ENCODE results near the gene IGSF21.
"Not testable (repeated sequence)": the region's sequence is repeated elsewhere in the genome, so short reads cannot be mapped to it uniquely, and the experiment has no call there.

The IGSF21 gene

DNA sequence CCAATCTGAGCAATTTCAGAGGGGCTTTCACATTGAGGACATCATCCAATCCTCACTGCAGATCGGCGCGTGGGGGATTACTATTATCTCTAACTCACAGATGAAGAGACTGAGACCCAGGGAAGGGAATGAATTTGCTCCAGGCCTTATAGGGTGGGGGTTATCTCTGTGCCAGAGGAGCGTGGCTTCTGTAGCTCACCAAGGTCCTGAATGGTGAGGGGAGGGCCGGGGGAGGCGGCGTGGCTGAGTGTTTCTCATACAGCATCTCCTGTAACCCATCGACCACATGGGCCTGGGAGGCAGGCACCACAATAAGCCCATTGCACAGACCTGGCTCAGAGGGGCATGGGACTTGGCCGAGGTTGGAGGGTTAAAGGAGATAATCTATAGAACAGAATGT lies 230.2 kb downstream of the IGSF21 start:
- no peak for DNase-seq

- no peak for DNase-seq
These were observed 231.6 kb downstream of the IGSF21 start for GRCh38 chr1:18339161-18339560.

- no peak for DNase-seq
These were observed 232.7 kb downstream of the IGSF21 start for GRCh38 chr1:18340158-18340764.

DNA sequence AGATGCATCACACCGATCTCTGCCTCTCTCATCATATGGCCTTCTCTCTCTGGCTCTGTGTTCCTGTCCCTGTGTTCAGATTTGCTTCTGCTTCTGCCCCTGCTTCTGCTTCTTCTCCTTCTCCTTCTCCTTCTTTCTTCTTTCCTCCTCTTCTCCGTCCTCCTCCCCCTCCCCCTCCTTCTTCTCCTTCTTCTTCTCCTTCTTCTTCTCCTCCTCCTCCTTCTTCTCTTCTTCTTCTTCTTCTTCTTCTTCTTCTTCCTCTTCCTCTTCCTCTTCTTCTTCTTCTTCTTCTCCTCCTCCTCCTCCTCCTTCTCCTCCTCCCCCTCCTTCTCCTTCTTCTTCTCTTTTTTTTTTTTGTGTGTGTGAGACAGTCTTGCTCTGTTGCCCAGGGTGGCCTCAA lies 233.2 kb downstream of the IGSF21 start:
- no peak for DNase-seq

GRCh38 chr1:18341291-18342069 lies 233.9 kb downstream of the IGSF21 start:
- no peak for DNase-seq

- DNase-seq, result no peak
These were observed 235.1 kb downstream of the IGSF21 start for GRCh38 chr1:18342744-18343143.

GRCh38 chr1:18343581-18343980 lies 236.0 kb downstream of the IGSF21 start:
- no peak for DNase-seq

GRCh38 chr1:18344755-18345154 lies 237.2 kb downstream of the IGSF21 start:
- no peak for DNase-seq

- no peak for DNase-seq
These were observed 240.0 kb downstream of the IGSF21 start for GRCh38 chr1:18347559-18347958.

- DNase-seq, result no peak
These were observed 240.8 kb downstream of the IGSF21 start for GRCh38 chr1:18348354-18348753.

GRCh38 chr1:18350747-18351146 lies 243.1 kb downstream of the IGSF21 start:
- no peak for DNase-seq

- no peak for DNase-seq
These were observed 244.1 kb downstream of the IGSF21 start for GRCh38 chr1:18351735-18352134.

GRCh38 chr1:18352636-18353265 lies 245.2 kb downstream of the IGSF21 start:
- no peak for DNase-seq

DNA sequence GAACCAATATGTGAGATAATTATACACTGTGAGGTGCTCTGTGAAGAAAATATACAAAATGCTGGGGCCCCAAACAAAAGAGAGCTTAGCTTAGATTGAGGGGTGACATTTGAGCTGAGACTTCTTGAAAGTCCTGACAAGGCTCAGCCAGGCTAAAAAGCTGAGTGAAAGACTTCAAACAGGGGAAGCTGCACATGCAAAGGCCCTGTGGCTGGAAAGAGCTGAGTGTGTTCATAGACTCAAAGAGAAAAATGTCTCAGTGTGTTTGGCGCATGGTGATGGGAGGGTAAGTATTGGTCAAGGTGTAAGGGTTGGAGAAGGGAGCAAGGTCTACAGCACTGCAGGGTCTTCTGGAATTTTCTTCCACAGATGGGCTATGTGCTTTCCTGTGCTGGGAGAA lies 245.9 kb downstream of the IGSF21 start:
- no peak for DNase-seq

DNA sequence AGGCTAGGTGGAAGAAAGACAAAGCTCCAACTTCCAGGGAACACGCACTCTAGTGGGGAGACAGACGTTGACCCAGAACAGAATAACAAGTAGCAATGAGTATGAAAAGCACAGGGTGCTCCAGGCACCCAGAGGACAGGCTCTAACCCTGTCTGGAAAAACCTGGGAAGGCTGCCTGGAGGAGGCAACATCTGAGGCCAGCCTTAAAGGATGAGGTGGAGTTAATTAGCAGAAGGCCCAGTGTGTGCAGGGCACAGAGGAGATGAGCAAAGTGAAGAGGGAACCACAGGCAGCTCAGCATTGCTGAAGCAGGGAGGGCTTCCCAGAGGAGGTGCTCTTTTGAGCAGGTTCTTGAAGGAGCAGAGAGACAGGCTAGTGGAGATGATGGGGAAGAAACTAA lies 246.4 kb downstream of the IGSF21 start:
- DNase-seq, result no peak

- no peak for DNase-seq
These were observed 247.0 kb downstream of the IGSF21 start for GRCh38 chr1:18354612-18355011.

DNA sequence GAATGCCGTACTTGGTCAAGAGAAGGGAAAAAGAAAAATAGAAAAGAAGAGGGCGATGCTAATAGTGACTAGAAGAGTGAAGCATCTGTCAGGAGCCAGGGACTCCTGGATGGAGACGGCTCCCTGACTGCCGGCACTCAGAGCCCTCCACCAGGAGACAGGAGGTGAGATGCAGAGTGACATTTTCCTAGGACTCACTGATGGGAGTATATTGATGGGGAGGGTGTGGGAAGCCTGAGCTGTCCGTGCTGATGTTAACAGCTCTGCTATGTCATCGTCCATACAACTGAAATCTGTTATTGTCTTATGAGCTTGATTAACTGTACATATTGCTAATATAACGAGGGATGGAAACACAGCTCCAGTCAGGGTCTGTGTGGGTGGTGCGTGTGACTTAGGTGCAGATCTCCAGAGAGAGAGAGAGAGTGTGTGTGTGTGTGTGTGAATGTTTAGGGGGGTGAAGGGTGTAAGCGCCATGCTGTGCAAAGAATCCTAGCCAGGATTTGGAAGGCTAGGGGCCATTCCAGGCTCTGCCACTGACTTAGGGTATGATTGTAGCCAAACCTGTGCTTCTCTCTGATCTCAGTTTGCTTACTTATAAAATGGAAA lies 250.1 kb downstream of the IGSF21 start:
- no peak for DNase-seq

DNA sequence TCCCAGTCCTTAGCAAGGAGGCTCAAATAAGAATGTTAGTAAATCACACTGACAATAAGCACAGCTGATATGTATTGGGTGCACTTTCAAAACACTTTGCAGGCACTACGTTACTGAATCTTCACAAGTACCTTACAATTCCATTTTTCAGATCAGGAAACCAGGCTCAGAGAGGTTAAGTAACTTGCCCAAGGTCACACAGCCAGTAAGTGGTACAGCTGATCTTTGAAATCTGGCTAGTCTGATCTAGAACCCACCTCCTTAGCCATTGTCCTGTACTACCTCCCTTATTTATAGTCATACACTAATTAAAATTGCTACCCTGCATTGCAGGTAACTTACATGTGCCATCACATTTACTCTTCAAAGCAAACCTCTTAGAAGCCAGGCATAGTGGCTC lies 251.0 kb downstream of the IGSF21 start:
- DNase-seq, result no peak

- DNase-seq, result no peak
These were observed 252.7 kb downstream of the IGSF21 start for GRCh38 chr1:18360251-18360650.

DNA sequence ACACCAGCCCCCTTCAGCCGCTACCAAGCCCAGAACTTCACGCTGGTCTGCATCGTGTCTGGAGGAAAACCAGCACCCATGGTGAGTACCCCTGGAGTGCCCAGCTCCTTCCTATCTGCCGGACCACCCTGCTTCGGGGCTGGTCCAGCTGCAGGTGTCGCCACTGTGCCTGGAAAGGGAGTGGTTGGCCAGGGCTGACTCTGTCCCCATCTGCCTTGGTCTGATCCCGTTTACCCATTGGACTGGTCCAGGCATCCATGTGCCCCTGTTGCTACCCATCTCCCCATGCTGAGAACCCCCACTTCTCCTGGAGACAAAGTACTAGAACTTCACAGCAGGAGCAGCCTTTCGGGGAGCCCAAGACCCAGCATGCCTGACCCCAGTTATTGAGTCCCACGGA lies 254.6 kb downstream of the IGSF21 start:
- no peak for DNase-seq

DNA sequence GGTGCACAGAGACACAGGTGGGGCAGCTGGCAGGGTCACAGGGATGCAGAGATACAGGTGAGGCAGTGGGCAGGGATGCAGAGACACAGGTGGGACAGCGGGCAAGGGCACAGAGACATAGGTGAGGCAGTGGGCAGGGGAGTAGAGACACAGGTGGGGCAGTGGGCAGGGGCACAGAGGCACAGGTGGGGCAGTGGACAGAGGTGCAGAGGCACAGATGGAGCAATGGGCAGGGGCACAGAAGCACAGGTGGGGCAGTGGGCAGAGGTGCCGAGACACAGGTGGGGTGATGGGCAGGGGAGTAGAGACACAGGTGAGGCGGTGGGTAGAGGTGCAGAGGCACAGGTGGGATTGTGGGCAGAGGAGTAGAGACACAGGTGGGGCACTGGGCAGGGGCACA lies 255.8 kb downstream of the IGSF21 start:
- no peak for DNase-seq

DNA sequence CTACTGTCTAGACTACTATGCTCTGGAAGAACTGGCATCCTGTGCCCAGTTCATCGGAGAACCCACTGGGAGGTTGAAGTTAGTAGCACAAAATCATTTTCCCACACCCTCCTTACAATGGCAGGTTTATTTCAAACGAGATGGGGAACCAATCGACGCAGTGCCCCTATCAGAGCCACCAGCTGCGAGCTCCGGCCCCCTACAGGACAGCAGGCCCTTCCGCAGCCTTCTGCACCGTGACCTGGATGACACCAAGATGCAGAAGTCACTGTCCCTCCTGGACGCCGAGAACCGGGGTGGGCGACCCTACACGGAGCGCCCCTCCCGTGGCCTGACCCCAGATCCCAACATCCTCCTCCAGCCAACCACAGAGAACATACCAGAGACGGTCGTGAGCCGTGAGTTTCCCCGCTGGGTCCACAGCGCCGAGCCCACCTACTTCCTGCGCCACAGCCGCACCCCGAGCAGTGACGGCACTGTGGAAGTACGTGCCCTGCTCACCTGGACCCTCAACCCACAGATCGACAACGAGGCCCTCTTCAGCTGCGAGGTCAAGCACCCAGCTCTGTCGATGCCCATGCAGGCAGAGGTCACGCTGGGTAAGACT lies 257.6 kb downstream of the IGSF21 start:
- DNase-seq, result no peak

DNA sequence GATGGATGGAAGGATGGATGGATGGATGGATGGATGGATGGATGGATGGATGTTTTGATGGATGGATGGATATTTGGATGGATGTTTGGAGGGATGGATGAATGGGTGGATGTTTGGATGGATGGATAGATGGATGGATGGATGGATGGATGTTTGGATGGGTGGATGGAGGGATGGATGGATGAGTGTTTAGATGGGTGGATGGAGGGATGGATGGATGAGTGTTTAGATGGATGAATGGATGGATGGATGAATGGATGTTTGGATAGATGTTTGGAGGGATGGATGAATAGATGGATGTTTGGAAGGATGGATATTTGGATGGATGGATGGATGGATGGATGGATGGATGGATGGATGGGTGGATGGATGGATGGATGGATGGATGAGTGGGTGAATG lies 264.9 kb downstream of the IGSF21 start:
- DNase-seq, result not testable (repeated sequence)

Data from effector CD4-positive, alpha-beta T cell (primary cell).